Measurements from ENCODE around the gene SLC25A19. TPM values are rescaled to one million over a fixed set of nuclear protein-coding genes. Genes with fewer than 3 reads are reported as not detected.

The SLC25A19 gene
- total RNA-seq, 4 donors from 2014 or later = 4.0 to 7.1 (median 5.9) TPM

GRCh38 chr17:75269844-75270217, 19.4 kb downstream of the SLC25A19 start:
- intact Hi-C loops (cut with DNase I; ENCODE audit: low total_unique reads) = no loop called here
- peak overlapping the region; percentile 87 for H3K4me3 ChIP-seq (ENCODE audit: low read depth, poor library complexity, severe bottlenecking)
- no peak for DNase-seq (ENCODE audit: low spot score in 2 of 2)
- TF ChIP-seq POLR2A (IDR thresholded peaks at IDR 0.05) (no peak), CTCF (IDR thresholded peaks at IDR 0.05) (no peak)
- WGBS, 2 donors = 14 to 18% methylated on average over 5 to 6 of the region's 6 CpGs

- intact Hi-C loops (cut with DNase I; ENCODE audit: low total_unique reads) = no loop called here
- WGBS, 2 donors = 35 to 42% methylated on average over 14 of the region's 14 CpGs
- no peak for DNase-seq (ENCODE audit: low spot score in 2 of 2)
These were observed 21.6 kb downstream of the SLC25A19 start for GRCh38 chr17:75267411-75268232.

GRCh38 chr17:75267153-75267410, 22.2 kb downstream of the SLC25A19 start:
- no peak for TF ChIP-seq POLR2A (IDR thresholded peaks at IDR 0.05)
- no peak for TF ChIP-seq CTCF (IDR thresholded peaks at IDR 0.05)
- WGBS, 2 donors = 19 to 32% methylated on average over 2 of the region's 2 CpGs
- intact Hi-C loops (cut with DNase I; ENCODE audit: low total_unique reads) = no loop called here
- no peak for DNase-seq (ENCODE audit: low spot score in 2 of 2)
- H3K4me3 ChIP-seq (ENCODE audit: low read depth, poor library complexity, severe bottlenecking) = no peak overlapping the region

More at GRCh38 chr17:75267411-75268232, 21.6 kb downstream of the SLC25A19 start:
- no peak overlapping the region for H3K4me3 ChIP-seq (ENCODE audit: low read depth, poor library complexity, severe bottlenecking)
- TF ChIP-seq POLR2A (IDR thresholded peaks at IDR 0.05) (no peak), CTCF (IDR thresholded peaks at IDR 0.05) (no peak)

GRCh38 chr17:75266316-75267152, 22.7 kb downstream of the SLC25A19 start:
- no peak for DNase-seq (ENCODE audit: low spot score in 2 of 2)
- TF ChIP-seq CTCF (IDR thresholded peaks at IDR 0.05) (no peak), POLR2A (IDR thresholded peaks at IDR 0.05) (no peak)
- H3K4me3 ChIP-seq (ENCODE audit: low read depth, poor library complexity, severe bottlenecking) = no peak overlapping the region
- WGBS, 2 donors = 83% methylated on average over 12 to 13 of the region's 13 CpGs
- intact Hi-C loops (cut with DNase I; ENCODE audit: low total_unique reads) = no loop called here

GRCh38 chr17:75265614-75266315, 23.5 kb downstream of the SLC25A19 start:
- intact Hi-C loops (cut with DNase I; ENCODE audit: low total_unique reads) = no loop called here
- DNase-seq (ENCODE audit: low spot score in 2 of 2) = no peak
- no peak overlapping the region for H3K4me3 ChIP-seq (ENCODE audit: low read depth, poor library complexity, severe bottlenecking)
- WGBS, 2 donors = 88 to 90% methylated on average over 11 to 17 of the region's 17 CpGs
- TF ChIP-seq POLR2A (IDR thresholded peaks at IDR 0.05) (no peak), CTCF (IDR thresholded peaks at IDR 0.05) (no peak)

Measured in lower leg skin (tissue), 4 donors.